Smooth muscle cell (in vitro differentiated cells): ENCODE data around the gene PTPN13. TPM values are rescaled to one million over a fixed set of nuclear protein-coding genes. Genes with fewer than 3 reads are reported as not detected.

Source experiments
- DNase-seq: peaks from one replicate; lab custom pipeline; 2025; ENCODE audit not compliant: unreplicated experiment; lab: John Stamatoyannopoulos, UW
- H2AFZ ChIP-seq: fragments of 200-600 bp; sonication (generic); 2 replicates; pipeline ENCODE4 v1.6.0; 2016; ENCODE audit warnings: antibody characterized with exemption, low read depth, mild to moderate bottlenecking
- H3F3A ChIP-seq: fragments of 200-600 bp; sonication (generic); 2 replicates; pipeline ENCODE4 v1.6.0; 2017; ENCODE audit warnings: antibody characterized with exemption, low read depth
- H3K27ac ChIP-seq: fragments of 200-600 bp; sonication (generic); 2 replicates; pipeline ENCODE4 v1.5.1; 2016; ENCODE audit warnings: low read depth, mild to moderate bottlenecking
- H3K27me3 ChIP-seq: fragments of 200-600 bp; sonication (generic); 2 replicates; pipeline ENCODE4 v1.6.1; 2016; ENCODE audit warnings: low read depth, mild to moderate bottlenecking
- H3K36me3 ChIP-seq: fragments of 200-600 bp; sonication (generic); 2 replicates; pipeline ENCODE4 v1.5.1; 2016; ENCODE audit warnings: low read depth
- H3K4me1 ChIP-seq: fragments of 200-600 bp; sonication (generic); 2 replicates; pipeline ENCODE4 v1.5.1; 2016; ENCODE audit warnings: low read depth
- H3K4me2 ChIP-seq: fragments of 200-600 bp; sonication (generic); 2 replicates; pipeline ENCODE4 v1.6.0; 2016; ENCODE audit warnings: mild to moderate bottlenecking
- H3K4me3 ChIP-seq: fragments of 200-600 bp; sonication (generic); 2 replicates; pipeline ENCODE4 v1.5.1; 2016; ENCODE audit warnings: mild to moderate bottlenecking
- H3K79me2 ChIP-seq: fragments of 200-600 bp; sonication (generic); 2 replicates; pipeline ENCODE4 v1.6.0; 2016; ENCODE audit warnings: low read depth, mild to moderate bottlenecking
- H3K9ac ChIP-seq: fragments of 200-600 bp; sonication (generic); 2 replicates; pipeline ENCODE4 v1.6.0; 2016; ENCODE audit warnings: low read depth
- H3K9me3 ChIP-seq: fragments of 200-600 bp; sonication (generic); replicated peaks from 2 replicates; pipeline ENCODE4 v1.5.1; 2016; ENCODE audit warnings: low read depth
- H4K20me1 ChIP-seq: fragments of 200-600 bp; sonication (generic); 2 replicates; pipeline ENCODE4 v1.6.0; 2016; ENCODE audit warnings: low read depth
- CTCF ChIP-seq: fragments of 200-600 bp; sonication (generic); IDR thresholded peaks from 2 replicates; pipeline ENCODE4 v1.5.1; 2017; ENCODE audit warnings: borderline replicate concordance, mild to moderate bottlenecking, antibody characterized with exemption; ENCODE audit not compliant: insufficient read depth, poor library complexity, severe bottlenecking
- WGBS: methylation state at CpG from one replicate; pipeline ENCODE4 v1.1.7; 2016; ENCODE audit warnings: low lambda C conversion rate; 5-methylcytosine and 5-hydroxymethylcytosine counted together
- polyA plus RNA-seq: library from polyadenylated mRNA; unstranded; fragments of >200 nt; fragmentation: Nextera tagmentation; extraction: Ambion mirVana; gene quantifications from 2 replicates; pipeline ENCODE4 v1.2.1, GENCODE V29; 2016
- total RNA-seq: library from RNA; depleted of rRNA; stranded (reverse); fragments of >200 nt; gene quantifications from 2 replicates; pipeline ENCODE4 v1.2.3, GENCODE V29; 2014

The PTPN13 gene
- total and polyA plus RNA-seq, 2 experiments from 2014 or later: 14.9 to 52.9 TPM

- Histone ChIP-seq H3K9me3 (no peaks in the 10 kb centered on the region), H3F3A (no peaks in the 10 kb centered on the region), H3K4me1 (no peaks in the 10 kb centered on the region), H3K4me2 (no peak overlapping the region), H3K27me3 (no peaks in the 10 kb centered on the region), H3K9ac (no peak overlapping the region), H2AFZ (no peak overlapping the region), H3K79me2 (no peaks in the 10 kb centered on the region), H3K27ac (no peak overlapping the region), H4K20me1 (no peaks in the 10 kb centered on the region), H3K36me3 (peaks cover 53% of the 10 kb centered on the region), H3K4me3 (no peak overlapping the region)
- TF ChIP-seq CTCF: no peak
- 95% methylated on average over 3 of the region's 3 CpGs for WGBS
- DNase-seq: no peak
Observed at GRCh38 chr4:86809809-86810208, 215.7 kb downstream of the PTPN13 start.

GRCh38 chr4:86810847-86811246 is 216.7 kb downstream of the PTPN13 start:
- no peak for TF ChIP-seq CTCF
- Histone ChIP-seq H3K79me2 (no peaks in the 10 kb centered on the region), H3K36me3 (peaks cover 51% of the 10 kb centered on the region), H3K4me1 (no peaks in the 10 kb centered on the region), H3K9ac (no peak overlapping the region), H3K27ac (no peak overlapping the region), H3F3A (no peaks in the 10 kb centered on the region), H2AFZ (no peak overlapping the region), H3K27me3 (no peaks in the 10 kb centered on the region), H4K20me1 (no peaks in the 10 kb centered on the region), H3K4me3 (no peak overlapping the region), H3K4me2 (no peak overlapping the region), H3K9me3 (no peaks in the 10 kb centered on the region)
- 67% methylated on average over 3 of the region's 3 CpGs for WGBS
- DNase-seq: no peak

- whole genome bisulfite sequencing: 100% methylated on average over 1 of the region's 1 CpG
- Histone ChIP-seq H3K27me3 (no peaks in the 10 kb centered on the region), H3K9me3 (no peaks in the 10 kb centered on the region), H3K4me3 (no peak overlapping the region), H3K4me2 (no peak overlapping the region), H2AFZ (no peak overlapping the region), H4K20me1 (no peaks in the 10 kb centered on the region), H3K4me1 (peaks cover 6% of the 10 kb centered on the region), H3K9ac (no peak overlapping the region), H3F3A (no peaks in the 10 kb centered on the region), H3K79me2 (no peaks in the 10 kb centered on the region), H3K27ac (no peak overlapping the region), H3K36me3 (peaks cover 23% of the 10 kb centered on the region)
- no peak for TF ChIP-seq CTCF
- DNase-seq: no peak
Observed at GRCh38 chr4:86815653-86816052, 221.5 kb downstream of the PTPN13 start.

- no peak for TF ChIP-seq CTCF
- H3K4me1 ChIP-seq: peaks cover 6% of the 10 kb centered on the region
- 61% methylated on average over 9 of the region's 9 CpGs for WGBS
Observed at GRCh38 chr4:86816501-86817273, 222.6 kb downstream of the PTPN13 start.

More at GRCh38 chr4:86816501-86817273, 222.6 kb downstream of the PTPN13 start:
- Histone ChIP-seq H3F3A (no peaks in the 10 kb centered on the region), H3K9ac (no peak overlapping the region), H3K27me3 (no peaks in the 10 kb centered on the region), H3K79me2 (no peaks in the 10 kb centered on the region), H3K27ac (no peak overlapping the region), H4K20me1 (no peaks in the 10 kb centered on the region), H2AFZ (no peak overlapping the region), H3K9me3 (no peaks in the 10 kb centered on the region), H3K36me3 (peaks cover 15% of the 10 kb centered on the region), H3K4me3 (no peak overlapping the region), H3K4me2 (no peak overlapping the region)
- DNase-seq: no peak
